HG02840 (cell line): ENCODE data around the gene GBP3.
"Not testable (repeated sequence)": the region's sequence is repeated elsewhere in the genome, so short reads cannot be mapped to it uniquely, and the experiment has no call there.

Source experiments
- ATAC-seq: cut with Tn5 transposase; IDR thresholded peaks from one replicate; pipeline ENCODE4 v1.9.1; 2021; ENCODE audit warnings: mild to moderate bottlenecking, moderate library complexity, moderate number of reproducible peaks; ENCODE audit not compliant: unreplicated experiment, low FRiP score

The GBP3 gene

GRCh38 chr1:88980870-88981269 lies 41.8 kb downstream of the GBP3 start:
- ATAC-seq: no peak

GRCh38 chr1:88979749-88980116 lies 42.9 kb downstream of the GBP3 start:
- ATAC-seq: no peak

- no peak for ATAC-seq
These were observed 43.5 kb downstream of the GBP3 start for GRCh38 chr1:88979054-88979748.

GRCh38 chr1:88976235-88976634 lies 46.4 kb downstream of the GBP3 start:
- no peak for ATAC-seq

- not testable (repeated sequence) for ATAC-seq
These were observed 48.0 kb downstream of the GBP3 start for GRCh38 chr1:88974616-88975172.

- ATAC-seq: no peak
These were observed 49.0 kb downstream of the GBP3 start for GRCh38 chr1:88973520-88974137.

GRCh38 chr1:88961647-88962275 lies 60.9 kb downstream of the GBP3 start:
- ATAC-seq: no peak

GRCh38 chr1:88961081-88961480 lies 61.6 kb downstream of the GBP3 start:
- no peak for ATAC-seq
